Vagina (tissue), 2 donors: Measurements from ENCODE around the gene IGF1.

Source experiments
- CTCF ChIP-seq, 3 experiments: fragments of 450-650 bp in 2 of 3; fragments of 200-600 bp in 1 of 3; sonication (generic) in 1 of 3; IDR thresholded peaks; one replicate each; pipeline ENCODE4 v1.5.1; 2017 to 2019; ENCODE audit warnings: antibody characterized with exemption in 3 of 3, mild to moderate bottlenecking in 2 of 3, moderate library complexity in 2 of 3
- POLR2A ChIP-seq, 2 donors: fragments of 450-650 bp; IDR thresholded peaks; one replicate each; pipeline ENCODE4 v1.6.1; 2017; ENCODE audit warnings: antibody characterized with exemption in 2 of 2, mild to moderate bottlenecking in 2 of 2, moderate library complexity in 2 of 2

- TF ChIP-seq CTCF (IDR thresholded peaks at IDR 0.05) (no peak), POLR2A (IDR thresholded peaks at IDR 0.05) (no peak)
These were observed 3.7 kb upstream of the IGF1 start for GRCh38 chr12:102484017-102484416.
